Neural progenitor cell (in vitro differentiated cells): ENCODE measurements around the gene SOHLH2.

Experiments used
- CTCF ChIP-seq: fragments of 200-600 bp; sonication (generic); IDR thresholded peaks from 2 replicates; pipeline ENCODE4 v1.5.1; 2017; ENCODE audit warnings: antibody characterized with exemption, mild to moderate bottlenecking
- EZH2 ChIP-seq: fragments of 200-600 bp; sonication (generic); IDR thresholded peaks from 2 replicates; pipeline ENCODE4 v1.6.1; 2017; ENCODE audit warnings: antibody characterized with exemption, mild to moderate bottlenecking, moderate library complexity
- EZH2phosphoT487 ChIP-seq: fragments of 200-600 bp; sonication (generic); IDR thresholded peaks from 2 replicates; pipeline ENCODE4 v1.6.1; 2017; ENCODE audit warnings: antibody characterized with exemption

GRCh38 chr13:36132376-36132775, 82.0 kb downstream of the SOHLH2 start:
- no peak for TF ChIP-seq CTCF
- TF ChIP-seq EZH2phosphoT487, result no peak
- TF ChIP-seq EZH2, result no peak
